HG03280 (cell line): Measurements from ENCODE around the gene UBL4B.
"Not testable (repeated sequence)": the region's sequence is repeated elsewhere in the genome, so short reads cannot be mapped to it uniquely, and the experiment has no call there.

Experiments
- ATAC-seq: cut with Tn5 transposase; IDR thresholded peaks from one replicate; pipeline ENCODE4 v1.9.1; 2021; ENCODE audit warnings: mild to moderate bottlenecking, moderate library complexity; ENCODE audit not compliant: unreplicated experiment

The UBL4B gene, protein sequence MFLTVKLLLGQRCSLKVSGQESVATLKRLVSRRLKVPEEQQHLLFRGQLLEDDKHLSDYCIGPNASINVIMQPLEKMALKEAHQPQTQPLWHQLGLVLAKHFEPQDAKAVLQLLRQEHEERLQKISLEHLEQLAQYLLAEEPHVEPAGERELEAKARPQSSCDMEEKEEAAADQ

DNA sequence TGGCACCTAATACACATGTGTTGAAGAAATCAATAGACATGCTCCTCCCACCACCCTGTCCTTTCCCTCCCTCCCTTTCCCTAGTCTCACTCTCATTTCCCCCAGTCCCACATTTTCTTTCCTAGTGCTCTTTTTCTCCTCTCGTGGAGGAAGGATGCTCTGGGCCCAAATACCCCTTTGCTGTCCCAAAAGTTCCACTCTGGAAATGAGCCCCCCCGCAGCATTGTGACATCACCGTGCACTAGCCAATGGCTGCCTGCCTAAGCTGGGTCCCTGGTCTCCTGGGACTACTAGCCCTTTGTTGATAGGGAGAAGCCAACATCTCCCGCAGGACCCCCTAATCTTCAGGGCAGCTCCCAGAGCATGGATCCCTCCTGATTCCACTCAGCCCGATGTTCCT lies at the start of gene UBL4B:
Gene UBL4B, plus strand, starts transcription at position 301 of the 400 bp plus-strand sequence. Its CDS starts 92 bp downstream, at position 393.
- no peak for ATAC-seq

DNA sequence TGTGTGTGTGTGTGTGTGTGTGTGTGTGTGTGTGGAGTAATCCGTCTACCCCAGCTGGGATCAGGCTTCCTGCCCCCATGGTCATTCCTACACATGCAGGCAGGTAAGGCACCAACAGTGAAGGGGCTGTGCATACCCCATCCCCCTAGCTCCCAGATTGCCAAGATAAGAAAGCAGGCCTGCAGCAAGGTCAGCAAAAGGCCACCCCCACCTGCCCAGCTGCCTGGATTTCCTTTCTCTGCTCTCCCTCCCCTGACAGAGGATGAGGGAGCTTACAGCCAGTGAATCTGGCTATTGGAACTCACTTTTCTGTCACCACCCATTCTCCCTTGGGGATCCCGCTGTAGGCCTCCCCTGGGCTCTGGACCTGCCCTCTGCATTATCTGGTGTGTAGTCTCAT lies 49.6 kb upstream of the UBL4B start:
- no peak for ATAC-seq

DNA sequence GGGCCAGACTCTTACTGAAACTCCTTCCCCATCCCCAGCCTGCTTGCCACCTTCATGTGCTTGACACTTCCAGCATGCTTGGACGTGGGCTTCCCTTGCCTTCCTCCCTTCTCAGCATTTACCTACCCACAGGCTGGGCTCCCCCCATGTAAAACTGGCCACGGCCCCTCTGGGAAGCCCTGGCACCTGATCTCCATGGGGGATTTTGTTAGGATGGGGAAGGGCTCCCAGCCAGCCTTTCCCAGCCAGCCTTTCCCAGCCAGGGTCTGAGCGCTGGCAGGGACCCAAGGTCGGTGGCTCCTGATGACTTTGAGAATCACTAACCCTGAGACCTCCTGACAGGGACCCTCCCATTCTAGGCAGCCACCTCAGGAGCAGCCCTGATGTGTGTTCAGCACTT lies 48.5 kb upstream of the UBL4B start:
- ATAC-seq, result no peak

DNA sequence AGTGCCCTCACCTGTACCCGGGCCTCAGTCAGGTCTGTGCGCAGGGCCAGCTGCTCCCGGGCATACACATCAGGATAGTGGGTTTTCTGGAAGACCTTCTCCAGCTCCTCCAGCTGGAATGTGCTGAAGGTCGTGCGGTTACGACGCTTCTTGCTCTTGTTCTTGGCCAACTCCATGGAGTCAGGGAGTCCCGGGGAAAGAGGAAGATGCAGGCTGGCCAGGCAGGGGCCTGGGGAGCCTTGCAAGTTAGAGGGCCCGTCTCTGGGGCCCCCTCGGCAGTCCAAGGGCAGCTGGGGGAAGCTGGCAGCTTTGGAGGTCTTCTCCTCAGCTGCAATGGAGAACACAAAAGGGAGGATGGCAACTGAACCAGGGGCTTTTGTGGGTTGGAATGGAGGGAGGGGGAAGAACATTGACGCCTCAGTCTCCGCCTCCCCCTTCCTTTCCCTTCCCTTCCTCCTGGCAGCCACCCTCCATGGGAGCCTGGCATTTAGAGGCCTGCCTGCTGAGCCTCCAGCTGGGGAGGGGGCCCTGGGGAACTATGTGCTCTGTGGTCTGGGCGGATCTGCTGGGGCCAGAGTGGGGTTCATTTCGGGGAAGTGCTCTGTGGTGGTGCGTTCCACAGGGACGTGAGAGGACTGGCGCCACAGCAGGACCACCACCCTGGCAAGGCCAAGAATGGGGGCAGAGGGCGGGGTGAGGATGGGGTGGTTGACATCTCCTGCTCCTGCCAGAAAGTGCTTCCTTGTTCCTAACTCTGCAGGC lies 47.5 kb upstream of the UBL4B start:
- no peak for ATAC-seq

DNA sequence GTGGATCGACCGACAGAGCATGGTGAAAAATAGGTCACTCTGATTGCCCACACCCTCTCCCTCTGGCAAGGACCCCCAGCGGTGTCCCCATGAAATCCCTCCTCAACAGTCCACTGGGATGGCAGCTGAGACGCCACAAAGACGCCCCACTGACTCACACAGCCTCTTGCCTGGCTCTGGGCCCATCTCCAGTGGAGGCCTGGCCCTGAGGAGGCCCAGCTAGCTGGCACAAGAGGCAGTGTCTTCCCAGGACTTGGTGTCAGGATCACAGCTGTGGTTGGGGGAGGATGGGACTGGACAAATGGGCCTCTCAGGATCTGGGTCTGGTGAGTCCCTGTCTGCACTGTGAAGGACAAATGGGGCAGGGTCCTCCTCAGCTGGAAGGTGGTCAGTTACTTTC lies 46.4 kb upstream of the UBL4B start:
- ATAC-seq, result no peak

DNA sequence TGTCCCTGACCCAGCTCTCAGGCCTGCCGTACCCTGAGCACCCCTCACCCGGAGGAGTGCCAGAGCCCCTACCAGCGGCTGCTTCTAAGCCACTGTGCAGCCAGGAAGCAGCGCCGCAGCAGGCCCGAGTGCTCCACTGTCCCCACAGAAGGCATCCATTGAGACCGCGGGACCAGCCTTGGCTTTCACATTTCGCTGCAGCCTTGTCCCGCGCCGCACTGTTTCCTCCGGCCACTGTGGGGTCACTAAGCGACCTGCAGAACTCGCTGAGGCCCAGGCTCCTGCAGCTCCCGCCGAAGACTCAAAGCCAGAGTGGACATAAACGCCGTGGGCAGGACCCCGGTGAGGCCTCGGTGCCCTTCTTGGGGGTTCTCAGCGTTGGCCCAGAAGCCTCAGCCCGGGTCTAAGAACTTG lies 44.8 kb upstream of the UBL4B start:
- no peak for ATAC-seq

DNA sequence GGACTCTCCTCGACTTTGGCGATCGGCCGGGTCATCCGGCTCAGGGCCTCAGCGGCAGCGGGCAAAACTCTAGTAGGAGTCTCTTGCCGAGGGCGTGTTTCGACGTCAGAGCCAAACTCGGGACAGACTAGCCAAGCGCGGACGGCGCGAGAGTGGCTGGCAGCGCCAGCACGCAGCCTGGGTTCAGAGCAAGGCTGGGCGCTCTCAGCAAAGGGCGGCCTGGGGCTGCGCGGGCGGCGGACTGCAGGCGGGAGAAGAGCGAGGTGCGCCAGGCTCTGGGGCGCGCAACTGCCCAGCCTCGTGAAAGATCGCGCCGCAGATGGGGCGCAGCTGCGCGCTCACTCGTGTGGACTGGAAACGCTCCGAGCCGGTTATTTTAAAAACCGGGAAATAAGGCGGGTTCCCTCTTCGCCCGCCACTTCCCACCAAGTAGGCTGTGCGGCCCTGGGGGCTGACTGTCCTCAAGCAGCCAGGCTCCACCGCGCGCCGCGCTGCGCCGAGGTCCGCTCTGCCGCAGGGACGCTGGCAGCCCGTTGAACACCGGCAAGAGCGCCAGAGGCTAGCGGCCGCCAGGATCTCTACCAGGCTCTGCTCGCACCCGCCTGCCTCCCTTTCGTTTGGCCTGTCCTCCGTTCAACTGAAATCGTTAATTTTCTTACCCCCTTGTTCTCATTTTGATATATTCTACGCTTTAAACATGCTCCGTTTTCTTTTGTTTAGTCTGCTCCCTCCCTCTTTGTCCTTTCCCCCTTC lies 44.2 kb upstream of the UBL4B start:
- no peak for ATAC-seq

DNA sequence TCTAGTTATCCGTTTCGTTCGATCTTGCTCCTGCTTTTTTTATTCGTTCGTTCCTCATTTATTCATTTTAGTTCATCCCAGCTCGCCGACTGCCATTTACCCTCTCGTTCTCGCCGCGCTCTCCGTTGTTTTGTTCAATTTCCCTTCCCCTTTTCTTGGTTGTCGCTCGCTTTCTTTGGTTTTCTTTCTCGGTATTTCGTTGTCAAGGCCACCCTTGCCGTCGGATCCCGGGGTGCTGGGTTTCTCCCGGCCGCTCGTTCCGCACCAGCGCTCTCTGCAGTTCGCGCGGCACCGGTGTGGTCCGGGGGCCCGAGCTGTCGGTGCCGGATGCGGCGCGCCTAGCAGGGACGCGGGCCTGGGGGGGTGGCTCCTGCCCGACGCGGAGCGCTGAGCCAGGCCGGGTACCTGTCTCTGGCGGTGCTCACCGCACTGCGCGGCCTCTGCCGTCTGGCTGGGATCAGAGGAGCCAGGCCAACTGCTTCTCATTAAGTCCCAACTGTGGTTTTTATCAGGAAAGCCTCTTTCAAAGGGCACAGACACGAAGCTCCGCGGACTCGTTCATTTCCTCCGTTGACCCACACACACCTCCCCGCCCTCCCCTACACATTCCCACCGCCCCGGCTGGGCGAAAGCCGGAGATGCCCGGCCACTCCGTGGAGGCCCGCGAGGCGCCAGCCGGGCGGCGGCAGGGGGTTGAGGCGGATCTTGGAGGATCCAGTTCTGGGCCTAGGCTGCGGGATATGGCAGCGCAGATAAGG lies 43.4 kb upstream of the UBL4B start:
- no peak for ATAC-seq

DNA sequence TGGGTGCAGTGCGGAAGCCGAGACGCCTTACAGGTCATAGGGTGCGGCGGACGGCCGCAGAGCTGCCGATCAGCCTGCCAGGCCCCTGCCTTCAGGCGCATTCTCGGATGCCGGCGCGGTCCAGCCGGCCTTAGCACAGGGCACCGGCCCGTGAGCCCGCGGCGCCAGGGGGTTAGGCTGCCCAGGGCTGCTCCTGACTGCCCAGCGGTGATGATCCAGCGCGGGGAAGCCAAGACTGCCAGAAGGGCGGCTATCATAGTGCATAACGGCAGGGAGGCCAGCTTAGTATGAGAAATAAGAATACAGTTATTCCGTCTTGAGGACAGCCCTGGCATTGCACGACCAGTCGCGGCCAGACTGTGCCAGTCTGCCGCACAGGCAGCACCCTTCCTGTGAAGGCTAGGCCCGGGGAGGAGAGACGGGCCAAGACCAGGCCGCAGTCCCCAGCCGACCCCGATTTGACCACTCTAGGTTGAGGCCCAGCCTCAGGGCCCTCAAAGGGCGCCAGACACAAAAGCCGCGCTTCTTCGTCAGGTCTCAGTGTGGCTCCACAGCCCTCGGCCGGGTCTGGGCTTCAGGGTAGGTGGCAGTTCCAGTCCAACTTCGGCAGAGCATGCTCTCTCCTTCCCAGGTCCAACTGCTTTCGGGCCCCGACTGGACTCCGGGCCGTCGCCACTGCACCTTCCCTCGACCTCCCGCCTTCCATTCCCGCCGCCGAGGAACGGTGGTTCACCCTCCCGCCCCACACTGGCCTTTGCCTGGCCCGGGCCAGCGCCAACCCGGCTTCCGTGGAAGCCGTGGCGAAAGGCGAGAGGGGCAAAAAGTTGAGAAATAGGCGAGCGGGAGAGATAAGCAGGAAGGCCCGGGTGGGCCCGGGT lies 42.6 kb upstream of the UBL4B start:
- no peak for ATAC-seq

DNA sequence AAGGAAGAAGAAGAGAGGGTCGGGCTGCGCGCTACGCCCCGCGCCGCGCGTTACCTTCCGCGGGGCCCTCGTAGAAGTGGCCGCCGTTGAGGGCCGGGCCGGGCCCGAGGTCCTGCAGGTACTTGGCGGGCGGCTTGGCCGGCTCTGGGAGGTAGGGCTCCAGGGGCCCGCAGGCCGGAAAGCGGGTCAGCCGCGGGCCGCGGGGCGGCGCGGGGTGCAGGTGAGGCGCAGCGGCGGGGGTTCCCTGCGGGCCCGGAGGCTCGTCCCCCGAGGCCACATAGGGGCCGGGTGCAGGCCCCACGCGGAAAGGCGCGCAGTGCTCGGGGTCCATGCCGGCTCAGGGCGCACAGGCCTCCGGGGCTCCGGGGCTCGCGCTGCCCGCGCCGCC lies 42.0 kb upstream of the UBL4B start:
- no peak for ATAC-seq

DNA sequence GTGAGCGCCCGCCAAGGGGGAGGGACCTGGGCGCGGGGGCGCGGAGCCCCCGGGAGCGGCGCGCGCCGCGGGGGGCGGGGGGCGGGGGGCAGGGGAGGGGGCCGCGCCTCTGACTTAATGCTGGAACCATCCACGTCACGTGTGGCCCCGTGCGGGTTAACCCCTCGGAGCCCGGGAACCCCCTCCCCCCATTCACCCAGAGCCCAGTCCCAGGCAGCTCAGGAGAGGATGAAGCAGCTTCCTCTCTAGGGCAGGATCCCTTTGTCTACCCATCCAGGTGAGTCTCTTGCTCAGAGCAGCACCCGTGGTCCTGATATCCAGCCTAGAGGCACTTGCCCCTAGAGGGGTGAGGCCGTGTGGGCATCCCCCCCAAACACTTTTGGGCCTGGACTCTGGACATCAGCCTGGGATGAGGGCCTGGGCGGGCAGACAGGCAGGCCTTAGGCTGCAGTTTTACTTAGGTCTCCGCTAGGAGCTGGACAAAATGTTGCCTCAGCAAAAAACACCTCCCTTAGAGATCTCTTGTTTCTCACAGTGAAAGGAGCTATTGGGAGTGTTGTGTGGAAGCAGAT lies 41.5 kb upstream of the UBL4B start, which contains the start of gene ALX3:
Gene ALX3, minus strand, starts transcription at position 2 of the 572 bp plus-strand sequence. CDS start 60 bp downstream, outside the sequence.
- ATAC-seq, result no peak

DNA sequence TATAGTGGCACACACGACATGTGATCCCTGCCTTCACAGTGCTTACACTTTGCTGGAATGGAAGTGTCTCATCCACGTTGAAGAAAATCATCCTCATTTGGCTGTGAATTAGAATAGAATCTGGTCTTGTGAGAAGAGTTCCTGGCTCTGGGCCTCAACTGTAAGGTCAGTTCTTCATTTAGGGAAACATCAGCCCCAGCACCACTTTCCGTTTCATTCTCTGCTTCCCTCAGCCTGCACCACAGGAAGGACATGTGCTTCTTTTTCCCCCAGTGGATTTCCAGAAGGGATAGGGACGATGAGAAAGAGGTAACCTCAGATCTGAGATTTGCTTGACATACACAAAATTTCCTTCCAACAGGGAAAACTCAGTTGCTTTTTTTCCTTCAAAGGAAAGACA lies 38.1 kb upstream of the UBL4B start:
- ATAC-seq, result no peak

DNA sequence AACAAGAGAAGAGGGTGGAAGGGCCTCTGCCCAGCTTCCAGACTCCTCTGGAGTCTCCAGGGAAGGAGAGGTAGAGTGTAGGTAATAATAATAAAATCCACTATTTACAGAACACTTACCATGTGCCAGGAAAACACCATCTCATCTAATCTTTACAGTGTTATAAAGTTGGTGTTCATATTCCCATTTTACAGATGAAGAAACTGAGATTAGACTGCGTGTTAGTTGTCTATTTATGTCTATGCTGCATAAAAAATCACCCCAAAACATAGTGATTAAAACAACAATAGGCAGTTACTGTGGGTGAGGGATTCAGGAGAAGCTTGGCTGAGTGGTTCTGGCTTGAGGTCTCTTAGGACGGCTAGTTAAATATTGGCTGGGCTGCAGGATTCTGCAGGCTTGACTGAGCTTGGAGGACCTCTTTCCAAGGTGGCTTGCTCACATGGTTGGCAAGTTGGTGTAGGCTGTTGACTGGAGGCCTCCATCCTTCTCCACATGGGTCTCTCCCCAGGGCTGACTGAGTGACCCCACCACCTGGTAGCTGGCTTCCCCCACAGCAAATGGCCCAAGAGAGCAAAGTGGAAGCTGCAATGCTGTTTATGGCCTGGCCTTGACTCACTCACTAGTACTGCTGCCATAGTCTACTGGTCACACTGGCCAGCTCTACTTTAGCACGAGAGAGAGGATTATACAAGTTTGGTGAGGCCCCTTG lies 35.3 kb upstream of the UBL4B start:
- no peak for ATAC-seq

DNA sequence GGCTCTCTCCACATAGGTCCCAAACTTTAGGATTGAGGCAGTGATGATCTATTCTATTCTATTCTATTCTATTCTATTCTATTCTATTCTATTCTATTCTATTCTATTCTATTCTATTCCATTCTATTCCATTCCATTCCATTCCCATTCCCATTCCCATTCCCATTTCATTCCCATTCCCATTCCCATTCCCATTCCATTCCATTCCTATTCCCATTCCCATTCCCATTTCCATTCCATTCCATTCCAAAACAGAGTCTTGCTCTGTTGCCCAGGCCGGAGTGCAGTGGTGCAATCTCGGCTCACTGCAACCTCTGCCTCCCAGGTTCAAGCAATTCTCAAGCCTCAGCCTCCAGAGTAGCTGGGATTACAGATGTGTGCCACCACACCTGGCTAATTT lies 32.2 kb upstream of the UBL4B start:
- ATAC-seq, result not testable (repeated sequence)

DNA sequence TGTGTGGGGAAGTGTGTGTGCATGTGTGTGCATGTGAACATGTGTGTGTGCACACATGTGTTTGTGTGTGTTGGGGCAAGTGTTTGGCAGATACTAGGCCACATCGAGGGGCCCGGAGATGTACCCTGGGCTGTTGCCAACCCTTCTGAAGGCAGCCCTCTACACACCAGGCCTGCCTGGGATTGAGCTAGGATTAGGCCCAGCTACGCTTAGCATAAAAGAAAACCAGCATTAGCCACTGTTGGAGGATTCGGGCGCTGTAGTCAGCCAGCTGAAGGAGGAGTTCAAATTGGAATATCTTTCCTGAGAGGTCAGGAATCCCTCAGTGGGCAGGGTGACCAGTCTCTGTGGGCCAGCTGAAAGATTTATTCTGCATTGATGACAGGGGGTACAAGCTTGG lies 31.2 kb upstream of the UBL4B start:
- no peak for ATAC-seq

DNA sequence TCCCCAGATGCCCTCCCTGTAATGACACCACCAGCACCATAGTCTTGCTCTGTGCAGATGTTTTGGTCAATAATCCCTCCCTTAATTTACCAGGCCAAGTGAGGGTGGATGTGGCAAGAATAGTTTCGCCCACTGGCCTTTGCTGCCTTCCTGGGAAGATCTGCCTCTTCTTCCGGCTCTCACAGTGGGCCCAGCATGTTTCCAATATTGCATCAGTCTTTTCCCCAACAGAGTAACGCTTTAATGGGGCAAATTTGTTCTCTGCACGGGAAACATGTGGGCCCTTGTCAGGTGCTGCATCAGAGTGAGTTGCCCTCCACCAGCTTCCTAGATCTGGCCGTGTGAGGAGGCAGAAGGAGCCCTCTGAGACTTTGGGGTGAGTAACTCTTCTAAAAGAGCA lies 29.8 kb upstream of the UBL4B start:
- ATAC-seq, result no peak

DNA sequence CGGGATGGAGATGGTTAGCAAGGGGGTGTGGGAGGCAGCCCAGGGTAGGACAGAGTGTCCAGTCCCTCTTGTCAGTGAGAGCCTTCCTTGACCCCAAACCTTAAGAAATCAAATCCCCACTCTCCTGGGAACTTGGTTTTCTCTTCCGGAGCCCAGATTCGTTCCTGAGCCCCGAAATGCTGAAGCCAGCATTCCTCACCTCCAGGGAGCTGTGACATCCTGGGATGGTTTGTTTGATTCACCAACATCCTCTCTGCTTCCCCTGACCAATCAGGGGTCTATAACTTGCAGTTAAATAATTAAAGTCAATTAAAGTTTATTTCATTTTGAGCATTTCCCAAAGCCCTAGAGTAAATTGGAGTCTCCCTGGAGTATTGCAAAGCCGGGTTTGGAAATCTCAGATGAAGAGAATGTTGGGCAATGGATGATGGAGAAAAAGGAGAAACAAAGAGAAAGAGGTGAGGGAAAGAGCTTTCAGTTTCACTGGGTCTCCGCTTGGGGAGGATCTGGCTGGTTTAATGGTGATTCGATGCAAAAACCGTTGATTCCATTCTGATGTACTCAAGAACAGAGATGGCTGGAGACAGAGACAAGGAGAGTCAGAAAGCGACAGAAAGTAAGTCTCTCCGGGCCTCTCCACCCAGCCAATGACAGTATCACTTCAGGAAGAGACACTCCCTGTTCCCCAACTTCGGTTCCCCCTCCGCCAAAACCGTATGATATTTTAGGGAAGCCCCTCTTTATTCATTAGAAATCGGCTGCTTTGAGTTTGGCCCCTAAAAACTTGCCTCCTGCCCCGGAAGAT lies 29.0 kb upstream of the UBL4B start:
- no peak for ATAC-seq

DNA sequence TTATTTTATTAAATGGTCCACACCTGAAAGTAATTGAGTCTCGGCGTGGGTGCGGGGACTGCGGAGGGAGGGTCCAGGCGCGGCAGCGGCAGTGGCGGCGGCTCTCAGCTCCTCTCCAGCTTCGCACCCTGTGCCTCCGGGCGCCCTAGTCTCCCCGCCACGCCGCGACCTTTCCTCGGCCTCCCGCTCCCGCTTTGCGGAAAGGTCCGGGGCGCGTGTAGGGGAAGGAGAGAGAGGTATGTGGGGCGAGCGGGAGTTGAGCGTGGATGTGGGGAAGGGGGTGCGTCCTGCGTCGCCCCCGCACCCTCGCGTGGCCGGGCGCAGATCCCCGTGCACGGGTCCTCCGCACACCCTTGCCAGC lies 28.4 kb upstream of the UBL4B start:
- ATAC-seq, result no peak
